NB4 (cell line): ENCODE data around the gene SCYL2.
"Not testable (repeated sequence)": the region's sequence is repeated elsewhere in the genome, so short reads cannot be mapped to it uniquely, and the experiment has no call there.

Experiments
- DNase-seq: peaks from one replicate; pipeline ENCODE4 v3.0.0; 2010; ENCODE audit warnings: low read depth
- H3K4me3 ChIP-seq: one replicate; pipeline ENCODE4 v1.5.1; 2011; ENCODE audit warnings: mild to moderate bottlenecking, low read depth, low read length, moderate library complexity
- CTCF ChIP-seq: IDR thresholded peaks from one replicate; pipeline ENCODE4 v1.5.1; 2012; ENCODE audit warnings: low read depth, low read length
- MAX ChIP-seq: IDR thresholded peaks from 2 replicates; pipeline ENCODE4 v1.6.1; 2011; ENCODE audit warnings: low read depth, low read length
- MYC ChIP-seq: IDR thresholded peaks from 2 replicates; pipeline ENCODE4 v1.6.1; 2011; ENCODE audit warnings: low read depth, low read length
- POLR2A ChIP-seq: IDR thresholded peaks from 2 replicates; pipeline ENCODE4 v1.6.1; 2011; ENCODE audit warnings: mild to moderate bottlenecking; ENCODE audit not compliant: insufficient read length; ENCODE audit errors: extremely low read depth

The SCYL2 gene

GRCh38 chr12:100332852-100333251, 65.9 kb downstream of the SCYL2 start:
- no peak for DNase-seq
- TF ChIP-seq MAX: no peak
- TF ChIP-seq MYC: no peak
- no peak for TF ChIP-seq CTCF
- no peak for TF ChIP-seq POLR2A
- H3K4me3 ChIP-seq: no peak overlapping the region

GRCh38 chr12:100337299-100337698, 70.3 kb downstream of the SCYL2 start:
- no peak overlapping the region for H3K4me3 ChIP-seq
- TF ChIP-seq POLR2A (no peak), MAX (no peak), MYC (no peak), CTCF (no peak)
- no peak for DNase-seq

- no peak for DNase-seq
Observed at GRCh38 chr12:100337727-100338126, 70.8 kb downstream of the SCYL2 start.

GRCh38 chr12:100339071-100339470, 72.1 kb downstream of the SCYL2 start:
- TF ChIP-seq CTCF: no peak
- TF ChIP-seq POLR2A: no peak
- TF ChIP-seq MYC: no peak
- TF ChIP-seq MAX: no peak
- no peak overlapping the region for H3K4me3 ChIP-seq
- DNase-seq: no peak

More at GRCh38 chr12:100337727-100338126, 70.8 kb downstream of the SCYL2 start:
- no peak for TF ChIP-seq POLR2A
- TF ChIP-seq MAX: no peak
- no peak for TF ChIP-seq MYC
- TF ChIP-seq CTCF: no peak
- H3K4me3 ChIP-seq: no peak overlapping the region

GRCh38 chr12:100342897-100343296, 75.9 kb downstream of the SCYL2 start:
- H3K4me3 ChIP-seq, DNase-seq: not testable (repeated sequence)

- not testable (repeated sequence) for DNase-seq
Observed at GRCh38 chr12:100344351-100344750, 77.4 kb downstream of the SCYL2 start.

GRCh38 chr12:100345020-100345767, 78.2 kb downstream of the SCYL2 start:
- H3K4me3 ChIP-seq: no peak overlapping the region
- no peak for DNase-seq
- TF ChIP-seq POLR2A (no peak), MAX (no peak), MYC (no peak), CTCF (no peak)

More at GRCh38 chr12:100344351-100344750, 77.4 kb downstream of the SCYL2 start:
- not testable (repeated sequence) for H3K4me3 ChIP-seq
